CD4-positive, alpha-beta T cell treated with Interleukin-10 for 1 hour (primary cell): ENCODE data around the gene USP50.
"Not testable (repeated sequence)": the region's sequence is repeated elsewhere in the genome, so short reads cannot be mapped to it uniquely, and the experiment has no call there.

Source experiments
- DNase-seq: peaks from one replicate; pipeline ENCODE4 v3.0.0-alpha.2; 2020

Gene USP50

GRCh38 chr15:50546566-50546965 is at the start of gene USP50:
Gene USP50 (minus strand): TSS chr15:50546666. CDS start chr15:50546525, 141 bp downstream.
- no peak for DNase-seq

GRCh38 chr15:50594311-50594710 is 47.8 kb upstream of the USP50 start:
- DNase-seq: no peak

- no peak for DNase-seq
Measured at GRCh38 chr15:50593761-50594160, 47.3 kb upstream of the USP50 start.

- DNase-seq: no peak
Measured at GRCh38 chr15:50590288-50590687, 43.8 kb upstream of the USP50 start.

GRCh38 chr15:50577492-50577891 is 31.0 kb upstream of the USP50 start:
- DNase-seq: no peak

GRCh38 chr15:50576166-50576565 is 29.7 kb upstream of the USP50 start:
- DNase-seq: no peak

- not testable (repeated sequence) for DNase-seq
Measured at GRCh38 chr15:50573842-50574241, 27.4 kb upstream of the USP50 start.

GRCh38 chr15:50563756-50564155 is 17.3 kb upstream of the USP50 start:
- no peak for DNase-seq

GRCh38 chr15:50562735-50563640 is 16.5 kb upstream of the USP50 start:
- no peak for DNase-seq

GRCh38 chr15:50558012-50558411 is 11.5 kb upstream of the USP50 start:
- no peak for DNase-seq

GRCh38 chr15:50556642-50557371 is 10.3 kb upstream of the USP50 start:
- no peak for DNase-seq

GRCh38 chr15:50552238-50552637 is 5.8 kb upstream of the USP50 start:
- no peak for DNase-seq

- no peak for DNase-seq
Measured at GRCh38 chr15:50549326-50549725, 2.9 kb upstream of the USP50 start.

- DNase-seq: no peak
Measured at GRCh38 chr15:50544368-50544767, 2.1 kb downstream of the USP50 start.

- no peak for DNase-seq
Measured at GRCh38 chr15:50543556-50543955, 2.9 kb downstream of the USP50 start.

- DNase-seq: no peak
Measured at GRCh38 chr15:50542887-50543210, 3.6 kb downstream of the USP50 start.

GRCh38 chr15:50531766-50532165 is 14.7 kb downstream of the USP50 start:
- DNase-seq: no peak

- DNase-seq: no peak
Measured at GRCh38 chr15:50531163-50531562, 15.3 kb downstream of the USP50 start.

- no peak for DNase-seq
Measured at GRCh38 chr15:50523851-50524251, 22.6 kb downstream of the USP50 start.

GRCh38 chr15:50519740-50520425 is 26.6 kb downstream of the USP50 start:
- no peak for DNase-seq

- no peak for DNase-seq
Measured at GRCh38 chr15:50513001-50513400, 33.5 kb downstream of the USP50 start.

- DNase-seq: no peak
Measured at GRCh38 chr15:50506121-50506520, 40.3 kb downstream of the USP50 start.

GRCh38 chr15:50505656-50506055 is 40.8 kb downstream of the USP50 start:
- DNase-seq: not testable (repeated sequence)

- no peak for DNase-seq
Measured at GRCh38 chr15:50503144-50503543, 43.3 kb downstream of the USP50 start.
